ENCODE measurements around the gene CINP.
"Not testable (repeated sequence)": the region's sequence is repeated elsewhere in the genome, so short reads cannot be mapped to it uniquely, and the experiment has no call there.

The CINP gene

DNA sequence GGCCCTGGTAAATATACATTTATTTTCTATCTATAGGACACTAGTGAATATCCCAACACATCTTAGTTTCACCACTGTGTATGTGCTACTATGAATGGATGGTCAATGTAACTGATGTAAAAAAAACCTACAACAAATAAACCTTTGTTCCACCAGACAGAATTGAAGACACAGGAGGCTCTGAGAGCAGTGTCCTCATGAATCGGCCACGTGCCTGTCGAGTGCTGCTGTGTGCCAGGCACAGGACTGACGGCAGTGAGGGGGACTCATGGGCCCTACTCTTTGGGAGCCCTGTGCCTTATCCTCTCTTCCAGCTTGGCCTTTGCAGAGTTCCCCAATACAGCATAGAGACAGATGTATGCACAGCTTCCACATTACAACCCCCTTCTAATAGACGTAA is 18.2 kb downstream of the CINP start:
- Mint-ChIP-seq H3K27ac (no peak overlapping the region), H3K36me3 (ENCODE audit: low read depth) (peaks cover 22% of the 10 kb centered on the region), H3K9me3 (no peaks in the 10 kb centered on the region), H3K27me3 (ENCODE audit: low read depth) (no peaks in the 10 kb centered on the region), H3K4me1 (ENCODE audit: low read depth) (no peaks in the 10 kb centered on the region), H3K4me3 (no peak overlapping the region)

- Mint-ChIP-seq H3K4me1 (ENCODE audit: low read depth) (no peaks in the 10 kb centered on the region), H3K9me3 (no peaks in the 10 kb centered on the region), H3K36me3 (ENCODE audit: low read depth) (peaks cover 22% of the 10 kb centered on the region), H3K27me3 (ENCODE audit: low read depth) (no peaks in the 10 kb centered on the region), H3K27ac (no peak overlapping the region), H3K4me3 (no peak overlapping the region)
Observed at GRCh38 chr14:102344084-102344483, 18.6 kb downstream of the CINP start.

DNA sequence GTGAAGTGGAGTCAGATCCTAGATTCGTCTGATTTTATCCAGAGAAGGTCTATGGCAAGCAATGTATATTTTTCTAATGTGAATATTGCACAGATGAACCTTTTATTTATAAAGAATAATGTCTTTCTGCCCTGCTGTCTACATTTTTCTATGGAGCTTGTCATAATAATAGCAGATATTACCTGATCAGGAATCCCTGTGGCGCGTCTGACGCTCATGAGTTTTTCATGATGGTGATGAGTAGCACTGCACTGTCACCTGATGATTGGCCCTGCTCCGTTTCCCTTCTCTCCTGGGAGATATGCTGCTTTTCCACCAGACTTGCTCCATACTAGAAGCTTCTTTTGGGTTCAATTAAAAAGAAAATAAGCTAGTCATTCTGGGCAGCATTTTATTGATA is 20.5 kb downstream of the CINP start:
- Mint-ChIP-seq H3K27me3 (ENCODE audit: low read depth) (no peaks in the 10 kb centered on the region), H3K4me1 (ENCODE audit: low read depth) (no peaks in the 10 kb centered on the region), H3K9me3 (no peaks in the 10 kb centered on the region), H3K36me3 (ENCODE audit: low read depth) (peaks cover 20% of the 10 kb centered on the region), H3K4me3 (no peak overlapping the region), H3K27ac (no peak overlapping the region)

GRCh38 chr14:102341566-102341965 is 21.1 kb downstream of the CINP start:
- H3K36me3 Mint-ChIP-seq (ENCODE audit: low read depth) = peaks cover 20% of the 10 kb centered on the region

GRCh38 chr14:102338724-102339123 is 24.0 kb downstream of the CINP start:
- Mint-ChIP-seq H3K4me1 (ENCODE audit: low read depth) (no peaks in the 10 kb centered on the region), H3K9me3 (no peaks in the 10 kb centered on the region), H3K4me3 (no peak overlapping the region), H3K27ac (no peak overlapping the region), H3K27me3 (ENCODE audit: low read depth) (no peaks in the 10 kb centered on the region), H3K36me3 (ENCODE audit: low read depth) (peaks cover 21% of the 10 kb centered on the region)

More at GRCh38 chr14:102341566-102341965, 21.1 kb downstream of the CINP start:
- no peaks in the 10 kb centered on the region for H3K27me3 Mint-ChIP-seq (ENCODE audit: low read depth)
- H3K4me3 Mint-ChIP-seq = no peak overlapping the region
- no peaks in the 10 kb centered on the region for H3K9me3 Mint-ChIP-seq
- peak overlapping the region; percentile 52 for H3K27ac Mint-ChIP-seq
- no peaks in the 10 kb centered on the region for H3K4me1 Mint-ChIP-seq (ENCODE audit: low read depth)

- no peaks in the 10 kb centered on the region for H3K27me3 Mint-ChIP-seq (ENCODE audit: low read depth)
- no peaks in the 10 kb centered on the region for H3K4me1 Mint-ChIP-seq (ENCODE audit: low read depth)
- no peak overlapping the region for H3K4me3 Mint-ChIP-seq
- H3K36me3 Mint-ChIP-seq (ENCODE audit: low read depth) = peaks cover 13% of the 10 kb centered on the region
- H3K27ac Mint-ChIP-seq = no peak overlapping the region
- no peaks in the 10 kb centered on the region for H3K9me3 Mint-ChIP-seq
Observed at GRCh38 chr14:102335163-102335562, 27.5 kb downstream of the CINP start.

DNA sequence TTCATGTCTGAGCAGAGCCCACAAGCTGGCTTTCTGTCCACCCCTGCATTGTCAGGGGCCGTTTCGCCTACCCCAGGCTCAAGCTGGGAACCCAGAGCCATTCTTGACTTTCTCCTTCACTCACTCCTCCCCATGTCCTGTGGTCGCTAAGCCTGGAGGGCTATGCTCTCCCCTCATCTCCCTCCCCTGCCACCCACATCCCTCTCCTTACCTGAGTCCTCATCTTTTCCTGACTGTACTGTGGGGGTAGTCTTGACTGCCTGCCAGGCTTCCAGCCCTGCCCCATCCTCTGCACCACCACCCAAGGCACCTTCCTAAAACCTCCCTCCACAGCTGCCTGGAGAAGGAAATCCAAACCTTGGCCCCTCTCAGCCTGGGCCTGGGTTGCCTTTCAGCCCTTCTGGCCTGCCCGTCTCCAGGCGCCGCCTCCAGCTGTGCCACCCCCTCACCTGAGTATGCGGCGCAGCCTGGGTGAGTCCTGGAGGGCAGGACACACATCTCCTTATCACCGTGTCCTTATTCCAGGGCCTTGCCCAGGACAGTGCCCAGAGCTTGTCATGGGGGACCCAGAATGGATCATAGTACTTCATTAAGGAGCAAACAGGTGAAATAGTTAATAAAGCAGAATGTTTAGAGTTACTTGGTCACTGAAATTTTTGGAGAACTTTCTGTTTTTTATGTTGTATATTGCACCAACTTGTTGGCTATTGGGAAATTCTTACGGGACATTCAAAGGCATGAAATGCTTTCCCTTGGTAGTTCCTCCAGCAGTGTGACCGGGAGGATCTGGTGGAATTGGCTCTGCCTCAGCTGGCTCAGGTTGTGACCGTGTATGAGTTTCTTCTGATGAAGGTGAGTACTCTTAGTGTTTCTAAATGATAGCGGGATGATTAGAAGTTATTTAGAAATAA is 28.6 kb downstream of the CINP start:
- no peak overlapping the region for H3K4me3 Mint-ChIP-seq
- no peaks in the 10 kb centered on the region for H3K4me1 Mint-ChIP-seq (ENCODE audit: low read depth)
- H3K27ac Mint-ChIP-seq = no peak overlapping the region
- H3K27me3 Mint-ChIP-seq (ENCODE audit: low read depth) = no peaks in the 10 kb centered on the region
- peaks cover 13% of the 10 kb centered on the region for H3K36me3 Mint-ChIP-seq (ENCODE audit: low read depth)
- H3K9me3 Mint-ChIP-seq = no peaks in the 10 kb centered on the region

- Mint-ChIP-seq H3K27me3 (ENCODE audit: low read depth) (no peaks in the 10 kb centered on the region), H3K4me3 (no peak overlapping the region), H3K36me3 (ENCODE audit: low read depth) (peaks cover 10% of the 10 kb centered on the region), H3K9me3 (no peaks in the 10 kb centered on the region), H3K4me1 (ENCODE audit: low read depth) (no peaks in the 10 kb centered on the region), H3K27ac (no peak overlapping the region)
Observed at GRCh38 chr14:102333390-102333789, 29.3 kb downstream of the CINP start.

- H3K4me1 Mint-ChIP-seq (ENCODE audit: low read depth) = no peaks in the 10 kb centered on the region
- H3K36me3 Mint-ChIP-seq (ENCODE audit: low read depth) = peaks cover 6% of the 10 kb centered on the region
- H3K4me3 Mint-ChIP-seq = no peak overlapping the region
- no peak overlapping the region for H3K27ac Mint-ChIP-seq
- H3K9me3 Mint-ChIP-seq = no peaks in the 10 kb centered on the region
- H3K27me3 Mint-ChIP-seq (ENCODE audit: low read depth) = no peaks in the 10 kb centered on the region
Observed at GRCh38 chr14:102330806-102331205, 31.9 kb downstream of the CINP start.

DNA sequence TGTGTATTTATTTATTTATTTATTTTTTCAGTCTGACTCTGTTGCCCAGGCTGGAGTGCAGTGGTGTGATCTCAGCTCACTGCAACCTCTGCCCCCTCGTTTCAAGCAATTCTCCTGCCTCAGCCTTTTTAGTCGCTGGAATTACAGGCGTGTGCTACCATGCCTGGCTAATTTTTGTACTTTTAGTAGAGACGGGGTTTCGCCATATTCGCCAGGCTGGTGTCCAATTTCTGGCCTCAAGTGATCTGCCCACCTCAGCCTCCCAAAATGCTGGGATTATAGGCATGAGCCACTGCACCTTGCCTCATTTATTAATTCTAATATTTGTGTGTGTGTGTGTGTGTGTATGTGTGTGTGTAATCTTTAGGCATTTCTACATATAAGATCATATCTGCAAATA is 33.3 kb downstream of the CINP start:
- not testable (repeated sequence) for H3K4me3 Mint-ChIP-seq; H3K4me1 Mint-ChIP-seq (ENCODE audit: low read depth); H3K36me3 Mint-ChIP-seq (ENCODE audit: low read depth); H3K27ac Mint-ChIP-seq; H3K9me3 Mint-ChIP-seq; H3K27me3 Mint-ChIP-seq (ENCODE audit: low read depth)

DNA sequence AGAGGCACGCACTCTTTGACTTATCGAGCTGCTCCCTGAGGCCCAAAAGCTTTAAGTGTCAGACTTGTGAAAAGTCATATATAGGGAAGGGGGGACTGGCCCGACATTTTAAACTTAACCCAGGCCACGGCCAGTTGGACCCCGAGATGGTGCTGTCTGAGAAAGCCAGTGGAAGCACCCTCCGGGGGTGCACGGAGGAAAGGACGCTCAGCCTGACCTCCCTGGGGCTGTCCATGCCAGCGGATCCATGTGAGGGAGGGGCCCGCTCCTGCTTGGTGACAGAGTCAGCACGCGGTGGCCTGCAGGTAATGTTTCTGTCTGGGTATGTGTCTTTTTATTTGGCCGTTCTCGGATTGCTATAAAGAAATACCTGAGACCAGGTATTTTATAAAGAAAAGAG is 36.1 kb downstream of the CINP start:
- no peaks in the 10 kb centered on the region for H3K27me3 Mint-ChIP-seq (ENCODE audit: low read depth)
- H3K9me3 Mint-ChIP-seq = no peaks in the 10 kb centered on the region
- H3K4me1 Mint-ChIP-seq (ENCODE audit: low read depth) = peaks cover 6% of the 10 kb centered on the region
- H3K36me3 Mint-ChIP-seq (ENCODE audit: low read depth) = no peaks in the 10 kb centered on the region
- no peak overlapping the region for H3K27ac Mint-ChIP-seq
- no peak overlapping the region for H3K4me3 Mint-ChIP-seq

DNA sequence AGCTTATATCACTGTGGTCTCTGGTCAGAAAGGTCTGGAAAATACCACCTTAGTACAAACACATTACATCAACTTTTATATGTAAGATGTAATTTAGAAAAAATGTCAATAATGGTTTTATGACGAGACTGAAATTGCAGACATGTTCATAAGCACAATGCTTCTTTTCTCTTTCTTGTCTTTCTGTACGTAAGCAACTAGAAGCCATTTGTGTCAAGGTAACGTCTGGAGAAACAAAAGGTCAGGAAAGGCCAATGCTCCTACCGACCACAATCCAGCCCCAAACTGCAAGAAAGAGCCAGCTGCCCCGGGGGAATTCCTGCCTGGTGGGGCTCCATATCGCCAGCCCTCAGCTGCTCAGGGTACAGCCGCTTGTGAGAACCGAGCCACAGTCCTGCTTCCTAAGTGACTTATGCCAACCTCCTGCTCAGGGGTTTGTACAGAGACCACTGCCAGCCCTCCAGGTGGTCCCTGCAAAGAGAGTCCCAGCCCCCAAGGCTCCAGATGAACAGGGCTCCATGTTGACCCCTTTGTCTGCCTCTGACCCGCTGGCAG is 36.8 kb downstream of the CINP start:
- Mint-ChIP-seq H3K9me3 (no peaks in the 10 kb centered on the region), H3K36me3 (ENCODE audit: low read depth) (no peaks in the 10 kb centered on the region), H3K27me3 (ENCODE audit: low read depth) (no peaks in the 10 kb centered on the region), H3K27ac (no peak overlapping the region), H3K4me3 (no peak overlapping the region), H3K4me1 (ENCODE audit: low read depth) (peaks cover 11% of the 10 kb centered on the region)

DNA sequence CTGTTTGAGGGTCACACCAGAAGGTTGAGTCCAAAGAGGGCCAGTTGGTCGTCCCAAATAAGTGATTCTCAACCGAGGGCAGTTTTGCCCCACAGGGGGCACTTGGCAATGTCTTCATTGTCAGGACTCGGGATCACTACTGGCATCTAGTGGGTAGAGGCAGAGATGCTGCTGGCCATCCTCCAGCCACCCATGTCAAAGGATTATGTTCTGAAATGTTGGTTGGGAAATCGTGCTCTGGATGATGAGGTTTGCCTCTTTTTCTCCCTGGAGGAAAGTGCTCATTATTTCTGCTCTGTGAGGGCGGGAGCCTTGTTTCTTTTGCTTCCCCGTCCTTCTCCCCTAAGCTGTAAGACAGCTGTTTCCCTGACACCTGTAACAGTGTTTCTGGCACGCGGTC is 39.6 kb downstream of the CINP start:
- no peak overlapping the region for H3K4me3 Mint-ChIP-seq

GRCh38 chr14:102321456-102322422 is 41.0 kb downstream of the CINP start:
- no peaks in the 10 kb centered on the region for H3K9me3 Mint-ChIP-seq
- peaks cover 39% of the 10 kb centered on the region for H3K4me1 Mint-ChIP-seq (ENCODE audit: low read depth)
- H3K4me3 Mint-ChIP-seq = no peak overlapping the region
- no peak overlapping the region for H3K27ac Mint-ChIP-seq
- no peaks in the 10 kb centered on the region for H3K27me3 Mint-ChIP-seq (ENCODE audit: low read depth)
- H3K36me3 Mint-ChIP-seq (ENCODE audit: low read depth) = peaks cover 3% of the 10 kb centered on the region

More for the DNA sequence above, 39.6 kb downstream of the CINP start:
- no peaks in the 10 kb centered on the region for H3K9me3 Mint-ChIP-seq
- no peak overlapping the region for H3K27ac Mint-ChIP-seq
- H3K4me1 Mint-ChIP-seq (ENCODE audit: low read depth) = peaks cover 26% of the 10 kb centered on the region
- H3K27me3 Mint-ChIP-seq (ENCODE audit: low read depth) = no peaks in the 10 kb centered on the region
- H3K36me3 Mint-ChIP-seq (ENCODE audit: low read depth) = no peaks in the 10 kb centered on the region

Measured in T-helper 1 cell treated with Interleukin-12 subunit alpha and Interleukin-12 subunit beta and Interleukin-4 antibody, amounts not matched to agents 30 μg/mL and 1 μg/mL, for 36 hours (primary cell).